HG02610 (cell line): ENCODE results near the gene VASP.

Experiments used
- ATAC-seq: cut with Tn5 transposase; IDR thresholded peaks from one replicate; pipeline ENCODE4 v1.9.1; 2021; ENCODE audit warnings: mild to moderate bottlenecking, moderate library complexity; ENCODE audit not compliant: unreplicated experiment

The VASP gene

GRCh38 chr19:45514376-45515051, 7.2 kb downstream of the VASP start:
- peak; percentile 8 for ATAC-seq

DNA sequence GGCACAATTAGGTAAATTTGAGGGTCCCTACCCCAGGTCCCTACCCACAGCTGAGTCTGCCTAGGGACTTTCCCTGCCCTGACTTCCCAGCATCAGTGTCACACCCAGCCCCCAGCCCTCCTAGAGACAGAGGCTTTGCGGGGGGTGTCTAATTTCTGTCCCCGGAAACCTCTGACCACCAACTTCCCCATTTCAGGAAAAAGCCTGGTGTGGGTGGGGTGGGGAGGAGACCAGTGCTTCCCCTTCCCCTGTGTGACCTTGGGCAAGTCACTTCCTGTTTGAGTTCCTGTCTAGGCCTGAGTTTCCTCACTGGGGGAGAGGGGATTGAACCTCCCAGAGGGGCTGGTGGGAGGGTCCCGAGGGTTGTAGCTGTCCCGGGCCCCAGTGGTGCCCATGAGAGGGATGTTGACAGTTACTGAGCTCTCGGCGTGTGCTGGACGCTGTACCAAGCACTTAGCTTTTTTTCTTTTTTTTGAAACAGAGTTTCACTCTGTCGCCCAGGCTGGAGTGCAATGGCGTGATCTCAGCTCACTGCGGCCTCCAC, 7.9 kb downstream of the VASP start:
- ATAC-seq = peak; percentile 62

GRCh38 chr19:45515807-45516401, 8.6 kb downstream of the VASP start:
- ATAC-seq = no peak

DNA sequence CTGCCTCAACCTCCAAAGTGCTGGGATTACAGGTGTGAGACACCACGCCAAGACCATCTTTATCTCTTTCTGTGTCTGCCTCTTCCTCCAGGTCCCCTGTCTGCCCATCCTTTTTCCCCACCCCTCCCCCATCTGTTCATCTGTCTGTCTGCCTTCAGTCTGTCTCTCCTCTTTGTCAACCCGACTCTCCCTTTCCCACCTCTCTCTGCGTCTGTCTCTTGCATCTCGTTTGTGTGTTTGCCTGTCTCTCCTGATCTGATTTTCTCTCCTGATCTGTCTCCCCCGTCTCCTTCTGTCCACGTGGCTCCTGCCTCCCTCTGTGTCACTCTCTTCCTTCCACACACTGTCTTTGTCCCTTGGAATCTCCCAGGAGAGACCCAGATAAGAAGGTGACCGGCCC, 10.0 kb downstream of the VASP start:
- no peak for ATAC-seq

DNA sequence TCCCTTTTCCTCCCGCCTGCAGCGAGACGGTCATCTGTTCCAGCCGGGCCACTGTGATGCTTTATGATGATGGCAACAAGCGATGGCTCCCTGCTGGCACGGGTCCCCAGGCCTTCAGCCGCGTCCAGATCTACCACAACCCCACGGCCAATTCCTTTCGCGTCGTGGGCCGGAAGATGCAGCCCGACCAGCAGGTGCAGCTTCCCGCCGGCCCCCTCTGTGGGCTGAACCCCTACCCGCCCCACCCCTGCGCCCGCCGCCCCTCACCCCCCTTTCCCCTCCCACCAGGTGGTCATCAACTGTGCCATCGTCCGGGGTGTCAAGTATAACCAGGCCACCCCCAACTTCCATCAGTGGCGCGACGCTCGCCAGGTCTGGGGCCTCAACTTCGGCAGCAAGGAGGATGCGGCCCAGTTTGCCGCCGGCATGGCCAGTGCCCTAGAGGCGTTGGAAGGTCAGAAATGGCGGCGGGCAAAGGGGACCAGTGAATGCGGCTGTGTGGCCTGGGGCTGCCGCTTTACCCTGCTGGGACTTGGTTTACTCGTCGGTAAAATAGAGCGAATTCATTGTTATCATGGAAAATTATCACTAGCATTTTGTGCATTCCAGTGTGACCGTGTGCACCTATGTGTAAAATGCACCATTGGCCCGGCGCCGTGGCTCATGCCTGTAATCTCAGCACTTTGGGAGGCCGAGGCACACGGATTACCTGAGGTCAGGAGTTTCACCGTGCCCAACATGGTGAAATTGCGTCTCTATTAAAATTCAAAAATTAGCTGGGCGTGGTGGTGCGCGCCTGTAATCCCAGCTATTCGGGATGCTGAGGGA, 10.6 kb downstream of the VASP start:
- no peak for ATAC-seq

- no peak for ATAC-seq
Observed at GRCh38 chr19:45518469-45518826, 11.2 kb downstream of the VASP start.

DNA sequence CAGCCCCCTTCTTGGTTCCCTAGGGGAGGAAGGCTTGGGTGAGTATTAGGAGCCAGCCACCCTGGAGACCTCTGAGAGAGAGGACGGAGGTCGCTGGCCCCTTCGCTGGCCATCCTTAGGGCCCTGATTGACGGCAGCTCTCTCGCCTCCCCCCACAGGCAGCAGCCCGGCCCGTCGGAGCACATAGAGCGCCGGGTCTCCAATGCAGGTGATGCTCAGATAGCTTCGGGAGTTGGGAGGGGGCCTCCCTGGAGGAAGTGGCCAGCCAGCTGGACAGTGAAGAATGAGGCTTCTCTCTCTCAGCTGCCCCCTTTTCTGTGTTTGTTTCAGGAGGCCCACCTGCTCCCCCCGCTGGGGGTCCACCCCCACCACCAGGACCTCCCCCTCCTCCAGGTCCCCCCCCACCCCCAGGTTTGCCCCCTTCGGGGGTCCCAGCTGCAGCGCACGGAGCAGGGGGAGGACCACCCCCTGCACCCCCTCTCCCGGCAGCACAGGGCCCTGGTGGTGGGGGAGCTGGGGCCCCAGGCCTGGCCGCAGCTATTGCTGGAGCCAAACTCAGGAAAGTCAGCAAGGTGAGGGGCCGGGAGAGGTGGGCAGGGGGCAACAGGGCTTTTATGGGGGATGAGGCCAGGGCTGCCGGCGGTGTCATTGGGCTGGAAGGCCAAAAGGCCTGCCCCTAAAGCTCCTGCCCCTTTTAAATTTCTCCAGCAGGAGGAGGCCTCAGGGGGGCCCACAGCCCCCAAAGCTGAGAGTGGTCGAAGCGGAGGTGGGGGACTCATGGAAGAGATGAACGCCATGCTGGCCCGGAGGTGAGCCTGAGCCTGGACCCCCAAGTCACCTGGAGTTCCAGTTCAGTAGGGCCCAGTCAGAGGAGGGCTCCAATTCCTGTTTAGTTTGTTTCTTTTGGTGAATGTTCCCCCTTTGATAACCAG, 15.0 kb downstream of the VASP start:
- no peak for ATAC-seq

DNA sequence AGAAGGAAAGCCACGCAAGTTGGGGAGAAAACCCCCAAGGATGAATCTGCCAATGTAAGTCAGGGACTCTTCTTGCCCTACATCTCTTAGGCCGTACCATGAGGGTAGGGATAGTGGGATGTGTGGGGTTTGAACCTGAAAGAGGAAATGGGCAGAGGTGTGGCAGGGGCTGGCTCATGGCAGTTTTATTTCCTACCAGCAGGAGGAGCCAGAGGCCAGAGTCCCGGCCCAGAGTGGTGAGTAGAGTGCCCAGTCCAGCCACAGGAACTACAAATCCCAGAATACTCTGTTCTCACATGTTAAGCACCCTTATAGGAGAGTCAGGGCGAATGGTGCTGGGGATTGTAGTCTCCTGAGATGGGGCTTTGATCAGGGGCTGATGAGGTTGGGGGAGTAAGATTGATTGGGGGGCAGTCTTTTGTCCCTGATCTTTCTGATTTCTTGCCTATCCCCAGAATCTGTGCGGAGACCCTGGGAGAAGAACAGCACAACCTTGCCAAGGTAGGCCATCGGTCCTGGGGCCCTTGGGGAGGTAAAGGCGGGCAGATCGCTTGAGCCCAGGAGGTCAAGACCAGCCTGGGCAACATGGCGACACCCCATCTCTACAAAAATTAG, 16.5 kb downstream of the VASP start:
- ATAC-seq = peak; percentile 63

GRCh38 chr19:45524575-45525129, 17.4 kb downstream of the VASP start:
- ATAC-seq = no peak

- ATAC-seq = no peak
Observed at GRCh38 chr19:45526143-45526542, 18.9 kb downstream of the VASP start.

DNA sequence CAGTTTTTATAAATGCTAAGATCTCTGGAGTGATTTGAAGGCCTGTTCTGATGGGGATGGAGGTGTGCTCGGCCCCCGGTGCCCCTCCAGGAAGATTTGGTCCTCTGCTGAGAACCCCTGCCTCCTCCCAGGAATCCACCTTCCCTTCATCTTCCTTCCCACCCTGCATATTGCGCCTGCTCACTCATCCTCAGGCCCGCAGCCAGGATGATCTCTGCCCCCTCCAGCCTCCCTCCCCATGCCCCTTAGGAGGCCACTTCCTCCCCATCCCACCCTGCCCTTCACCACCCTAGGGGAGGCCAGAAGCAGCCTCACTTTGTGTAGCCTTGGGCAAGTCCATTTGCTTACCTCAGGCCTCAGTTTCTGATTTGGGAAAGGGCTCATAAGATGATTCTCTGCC, 19.7 kb downstream of the VASP start:
- no peak for ATAC-seq

DNA sequence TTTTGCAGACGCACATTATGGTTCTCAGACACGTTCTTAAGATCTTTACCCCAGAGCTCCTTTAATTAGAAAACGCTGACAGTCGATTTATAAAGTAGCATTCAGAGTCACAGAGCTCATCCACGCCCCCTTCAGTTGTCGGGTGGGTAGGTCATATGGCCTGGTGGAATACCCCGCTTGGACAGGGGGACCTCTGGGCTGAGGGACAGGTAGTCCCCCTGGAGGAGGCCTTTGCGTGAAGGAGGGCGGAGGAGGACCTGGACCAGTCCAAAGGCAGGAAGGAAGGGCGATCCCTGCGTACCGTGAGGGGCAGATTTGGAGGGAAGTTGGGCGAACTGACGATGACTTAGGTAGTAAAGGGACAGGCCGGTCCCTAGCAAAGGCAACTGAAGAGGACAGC, 20.5 kb downstream of the VASP start:
- no peak for ATAC-seq

- no peak for ATAC-seq
Observed at GRCh38 chr19:45528149-45528743, 21.0 kb downstream of the VASP start.

- ATAC-seq = no peak
Observed at GRCh38 chr19:45528744-45529419, 21.6 kb downstream of the VASP start.

DNA sequence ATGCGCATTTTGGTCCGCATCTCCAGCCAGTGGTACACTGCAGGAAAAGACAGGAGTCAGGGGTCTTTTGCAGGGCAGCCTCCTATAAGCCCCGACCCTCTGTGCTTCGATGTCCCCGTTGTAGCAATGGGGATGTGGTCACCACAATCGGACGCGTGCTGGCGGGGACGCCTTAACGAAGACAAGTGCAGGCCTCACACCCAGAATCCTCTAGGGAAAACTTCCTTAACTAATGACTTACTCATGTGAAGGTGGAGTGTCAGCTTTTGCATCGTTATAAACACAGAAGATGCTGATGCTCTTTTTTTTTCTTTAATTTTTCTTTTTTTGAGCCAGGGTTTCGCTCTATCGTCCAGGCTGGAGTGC, 22.1 kb downstream of the VASP start:
- ATAC-seq = no peak

- no peak for ATAC-seq
Observed at GRCh38 chr19:45531349-45531748, 24.1 kb downstream of the VASP start.

- ATAC-seq = no peak
Observed at GRCh38 chr19:45539459-45539858, 32.2 kb downstream of the VASP start.

- ATAC-seq = no peak
Observed at GRCh38 chr19:45542234-45542668, 35.0 kb downstream of the VASP start.

DNA sequence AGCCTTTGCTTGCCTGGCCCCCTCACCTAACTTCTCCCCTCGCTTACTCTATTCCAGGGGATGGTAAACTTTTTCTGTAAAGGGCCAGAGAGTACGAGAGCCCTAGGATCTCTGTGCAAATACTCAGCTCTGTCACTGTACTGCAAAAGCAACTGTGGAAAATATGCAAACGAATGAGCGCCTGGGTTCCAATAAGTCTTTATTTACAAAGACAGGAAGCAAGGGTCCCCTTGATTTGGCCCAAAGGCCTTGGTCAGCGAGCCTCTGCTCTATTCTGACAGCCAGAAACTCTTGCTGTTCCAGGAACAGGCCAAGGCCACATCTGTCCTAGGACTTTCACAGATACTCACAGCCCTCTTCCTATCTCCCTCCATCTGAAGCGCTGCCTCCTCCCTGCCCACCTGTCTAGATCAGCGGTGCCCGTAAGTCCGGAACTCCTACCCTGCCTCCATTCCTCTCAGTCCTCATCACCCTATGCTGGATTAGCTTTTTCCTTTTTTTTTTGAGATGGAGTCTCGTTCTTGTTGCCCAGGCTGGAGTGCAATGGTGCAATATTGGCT, 40.0 kb downstream of the VASP start:
- no peak for ATAC-seq
